ENCODE results near the gene GRPEL1.

- TF ChIP-seq CTCF (IDR thresholded peaks at IDR 0.05) (peak in 6 of 7 experiments; percentile 97 to 99 (median 99)), POLR2A (IDR thresholded peaks at IDR 0.05) (no peak)
Measured at GRCh38 chr4:7070729-7071511, 3.1 kb upstream of the GRPEL1 start.
